ENCODE measurements around the gene HSFX2.
"Not testable (repeated sequence)": the region's sequence is repeated elsewhere in the genome, so short reads cannot be mapped to it uniquely, and the experiment has no call there.

The HSFX2 gene, protein sequence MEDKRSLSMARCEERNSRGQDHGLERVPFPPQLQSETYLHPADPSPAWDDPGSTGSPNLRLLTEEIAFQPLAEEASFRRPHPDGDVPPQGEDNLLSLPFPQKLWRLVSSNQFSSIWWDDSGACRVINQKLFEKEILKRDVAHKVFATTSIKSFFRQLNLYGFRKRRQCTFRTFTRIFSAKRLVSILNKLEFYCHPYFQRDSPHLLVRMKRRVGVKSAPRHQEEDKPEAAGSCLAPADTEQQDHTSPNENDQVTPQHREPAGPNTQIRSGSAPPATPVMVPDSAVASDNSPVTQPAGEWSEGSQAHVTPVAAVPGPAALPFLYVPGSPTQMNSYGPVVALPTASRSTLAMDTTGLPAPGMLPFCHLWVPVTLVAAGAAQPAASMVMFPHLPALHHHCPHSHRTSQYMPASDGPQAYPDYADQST

DNA sequence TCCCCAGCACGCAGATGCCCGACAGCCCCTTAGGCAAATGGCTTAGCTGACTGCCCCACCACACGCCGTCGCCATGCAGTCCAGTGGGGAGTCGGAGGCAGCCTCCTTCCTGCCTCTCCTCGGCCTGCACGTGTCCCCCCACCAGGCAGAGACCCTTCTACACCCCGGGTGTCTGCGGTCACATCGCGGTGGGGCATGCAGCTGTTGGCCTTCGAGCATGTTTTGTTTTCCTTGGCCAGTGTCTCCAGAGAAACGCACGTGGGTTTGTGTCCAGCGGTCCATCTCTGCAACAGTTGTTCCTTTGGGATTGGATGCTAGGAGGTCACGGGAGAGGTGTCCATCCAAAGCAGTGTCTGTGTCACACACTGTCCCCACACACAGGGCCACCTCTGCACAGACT is at the start of gene HSFX2:
TSS of gene HSFX2 (minus strand) at position 101 of the 400 bp plus-strand sequence. CDS start 614 bp downstream, outside the sequence.
- DNase-seq, result not testable (repeated sequence)

DNA sequence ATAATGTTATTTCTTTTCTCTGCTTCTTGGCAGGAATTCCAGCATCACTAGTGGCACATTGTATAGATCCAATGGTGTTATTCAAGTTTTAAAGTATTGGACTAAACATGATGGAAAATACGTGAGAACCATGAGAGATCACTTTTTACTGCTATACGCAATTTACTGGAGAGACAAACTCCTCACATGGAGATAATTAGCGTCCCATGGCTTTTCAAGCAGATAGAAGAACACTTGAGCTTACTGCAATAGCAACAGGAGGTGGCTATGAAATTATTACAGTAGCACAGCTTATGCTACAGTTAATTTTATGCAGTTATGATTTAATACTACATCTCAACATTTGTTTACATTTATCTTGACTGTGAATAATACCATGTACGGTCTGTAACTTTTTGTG is 48.4 kb upstream of the HSFX2 start:
- no peak for DNase-seq

DNA sequence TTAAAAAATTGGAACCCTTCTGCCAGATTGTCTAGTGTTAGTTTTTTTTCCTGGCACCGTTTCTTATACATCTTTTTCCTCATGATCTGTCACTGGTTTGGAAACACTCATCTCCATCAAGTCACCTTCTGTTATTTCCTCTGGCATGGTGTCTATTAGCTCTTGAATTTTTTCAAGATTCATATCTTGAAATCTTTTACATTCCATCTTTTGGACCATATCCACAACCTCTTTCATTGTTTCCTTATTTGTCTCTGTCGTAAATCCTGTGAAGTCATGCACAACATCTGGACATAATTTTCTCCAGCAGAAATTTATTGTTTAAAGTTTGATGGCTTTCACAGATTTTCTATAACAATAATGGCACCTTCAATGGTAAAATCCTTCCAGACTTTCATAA is 46.7 kb upstream of the HSFX2 start:
- DNase-seq, result no peak

DNA sequence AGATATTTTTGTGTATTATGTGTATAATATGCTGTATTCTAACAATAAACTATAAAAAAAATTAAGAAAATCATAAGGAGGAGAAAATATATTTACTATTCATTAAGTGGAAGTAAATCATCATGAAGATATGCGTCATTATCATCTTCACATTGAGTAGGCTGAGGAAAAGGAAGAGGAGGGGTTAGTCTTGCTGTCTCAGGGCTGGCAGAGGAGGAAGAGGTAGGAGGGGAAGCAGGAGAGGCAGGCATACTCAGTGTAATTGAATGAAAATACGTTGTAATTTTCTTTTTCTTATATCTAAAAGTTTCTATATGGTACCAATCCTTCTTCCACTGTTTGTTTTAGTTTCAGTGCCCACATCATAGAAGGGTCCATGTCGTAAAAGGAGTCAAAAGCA is 46.3 kb upstream of the HSFX2 start:
- DNase-seq, result no peak

DNA sequence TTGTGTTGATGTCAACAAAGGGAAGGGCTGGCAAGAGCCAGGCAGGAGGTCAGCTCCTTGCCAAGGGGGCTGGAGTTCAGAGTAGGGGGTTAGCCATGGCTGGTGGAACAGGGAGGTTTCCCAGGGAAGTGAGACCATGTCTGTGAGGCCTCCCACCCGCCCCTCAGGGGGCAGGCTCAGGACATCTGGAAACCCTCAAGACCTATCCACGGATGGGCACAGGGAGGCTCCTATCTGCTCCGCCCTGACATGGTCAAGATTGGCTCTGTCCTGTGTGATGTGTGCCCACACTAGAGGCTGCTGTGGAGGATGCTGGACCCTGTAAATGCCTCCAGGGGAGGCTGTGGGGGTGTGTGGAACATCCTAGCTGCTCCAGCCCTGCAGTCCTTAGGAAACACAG is 44.5 kb upstream of the HSFX2 start:
- DNase-seq, result no peak

DNA sequence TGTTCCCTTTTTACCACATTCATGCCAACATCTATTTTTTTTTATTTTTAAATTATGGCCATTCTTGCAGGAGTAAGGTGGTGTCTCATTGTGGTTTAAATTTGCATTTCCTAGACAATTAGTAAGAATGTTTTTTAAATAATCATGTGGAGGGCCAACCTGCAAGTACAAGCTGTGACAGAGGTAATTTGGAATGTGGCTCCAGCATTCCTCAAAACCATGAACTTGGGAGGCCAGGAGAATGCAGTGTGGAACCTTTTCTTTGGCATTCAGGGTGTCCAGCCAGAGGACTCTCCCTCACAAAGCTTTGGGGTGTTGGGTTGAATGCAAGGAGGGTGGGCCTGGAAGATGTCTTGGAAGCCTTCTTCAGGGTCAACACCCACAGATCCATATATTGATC is 43.7 kb upstream of the HSFX2 start:
- no peak for DNase-seq

DNA sequence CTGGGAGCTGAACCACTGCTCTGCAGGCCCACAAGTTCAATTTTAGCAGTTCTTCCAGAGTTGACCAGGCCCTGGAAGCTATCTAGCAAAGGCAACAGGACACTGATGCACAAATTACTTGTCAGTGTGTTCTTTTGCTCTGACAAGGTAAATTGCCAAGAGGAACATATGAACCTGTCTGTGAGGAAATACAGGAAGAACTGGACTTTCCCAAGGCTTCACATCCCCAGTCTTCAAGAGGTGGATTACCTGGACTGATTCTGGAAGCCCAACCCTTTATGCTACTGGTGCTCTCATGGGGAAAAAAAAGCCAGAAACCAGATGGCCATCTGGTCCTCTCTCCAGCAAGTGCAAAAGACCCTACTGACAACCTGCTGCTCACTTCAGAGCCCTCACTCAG is 38.4 kb upstream of the HSFX2 start:
- no peak for DNase-seq

DNA sequence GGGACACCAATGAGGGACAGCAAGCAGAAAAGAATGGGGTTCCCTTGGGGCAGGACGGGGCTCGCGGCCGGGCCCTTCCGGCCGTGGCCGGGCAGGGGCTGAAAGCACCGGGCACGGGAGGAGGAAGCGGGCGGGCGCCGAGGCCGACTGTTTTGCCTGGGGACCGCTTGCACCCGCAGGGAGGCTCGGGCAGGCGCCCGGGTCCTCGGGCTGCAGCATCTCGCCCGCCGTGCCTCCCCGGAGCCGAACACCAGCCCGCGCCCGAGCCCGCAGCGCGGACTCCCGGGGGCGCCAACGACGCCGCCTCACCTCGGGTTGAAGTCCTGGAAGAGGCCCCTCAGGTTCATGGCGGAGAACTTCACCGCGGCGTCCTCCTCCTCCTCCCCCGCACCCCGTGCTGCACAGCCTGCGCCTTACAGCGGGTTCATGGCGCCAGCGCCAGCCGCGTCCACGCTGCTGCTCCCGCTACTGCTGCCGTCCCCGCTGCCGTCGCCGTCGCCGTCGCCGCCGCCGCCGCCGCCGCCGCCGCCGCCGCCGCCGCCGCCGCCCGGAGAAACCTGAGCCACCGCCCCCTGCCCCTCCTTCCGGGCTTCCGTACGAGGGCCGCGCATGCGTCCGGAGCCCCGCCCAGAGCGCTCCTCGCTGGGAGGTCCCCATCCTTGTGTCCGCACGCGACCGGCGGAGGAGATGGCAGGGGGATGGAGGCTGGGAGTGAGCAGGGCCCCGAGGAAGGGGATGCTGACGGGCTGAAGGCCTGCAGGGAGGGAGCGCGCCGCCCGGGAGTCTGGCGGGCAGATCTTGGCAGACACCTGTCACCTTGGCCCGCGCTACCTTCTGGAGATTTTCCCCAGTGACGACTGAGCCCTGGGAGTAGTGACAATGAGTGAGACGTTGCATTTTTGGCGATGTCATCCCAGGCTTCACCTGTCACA is 36.4 kb upstream of the HSFX2 start, which contains the start of gene TMEM185A:
TSS of gene TMEM185A (minus strand) at position 559 of the 932 bp plus-strand sequence. CDS start at position 347, 212 bp downstream.
- peak; percentile 46 to 48 for DNase-seq

DNA sequence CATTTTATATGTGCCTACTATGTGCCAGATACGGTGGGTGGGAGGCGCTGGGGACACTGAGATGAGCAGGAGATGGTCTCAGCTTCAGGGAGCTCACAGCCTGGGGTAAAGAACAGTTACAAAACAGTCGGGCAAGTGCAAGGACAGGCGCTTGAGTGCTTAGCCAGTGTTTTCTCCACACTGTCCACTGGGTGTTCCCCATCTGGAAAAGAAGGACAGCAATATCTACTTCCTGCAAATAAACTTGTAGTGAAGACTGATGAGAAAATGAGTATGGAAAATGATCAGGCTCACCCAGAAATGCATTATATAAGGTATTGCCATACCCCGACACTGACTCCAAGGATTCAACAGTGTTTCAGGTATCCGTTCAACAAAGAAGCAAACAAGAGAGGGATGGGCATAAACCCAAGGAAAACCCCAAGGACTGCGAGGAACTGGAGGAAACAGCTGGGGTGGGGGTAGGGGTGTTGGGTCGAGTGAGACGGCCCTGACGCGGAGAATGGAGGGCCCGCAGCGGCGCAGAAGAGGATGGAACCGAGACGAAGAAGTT is 35.6 kb upstream of the HSFX2 start:
- DNase-seq, result no peak

DNA sequence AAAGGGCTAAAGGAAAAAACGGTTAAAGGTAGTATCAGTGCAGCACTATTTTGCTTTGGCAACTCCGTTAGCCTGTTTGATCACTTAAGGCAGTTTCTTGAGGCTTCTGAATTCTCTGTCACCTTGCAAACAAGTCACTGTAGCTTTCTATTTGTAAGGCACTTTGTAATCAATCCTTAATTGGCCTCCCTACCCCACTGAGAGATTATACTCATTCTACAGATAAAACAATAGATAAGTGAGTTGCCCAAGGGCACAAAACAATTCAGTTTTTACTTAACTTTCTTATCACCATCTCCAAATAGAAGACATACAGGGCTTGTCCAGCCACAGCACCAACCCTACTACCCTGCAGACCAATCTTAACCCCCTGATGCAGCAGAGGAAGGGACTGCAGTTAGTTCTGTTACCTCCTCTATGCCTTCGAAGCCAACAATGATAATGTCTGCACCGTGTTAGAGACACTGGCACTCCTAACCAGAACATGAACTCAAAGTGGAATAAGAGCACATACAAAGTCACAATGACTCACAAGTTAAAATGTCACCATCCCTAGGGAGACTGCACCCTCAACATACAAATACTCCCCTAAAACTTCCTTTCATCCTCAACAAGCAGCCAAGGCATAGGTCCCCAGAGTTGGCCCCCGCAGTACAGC is 34.7 kb upstream of the HSFX2 start:
- DNase-seq, result no peak

DNA sequence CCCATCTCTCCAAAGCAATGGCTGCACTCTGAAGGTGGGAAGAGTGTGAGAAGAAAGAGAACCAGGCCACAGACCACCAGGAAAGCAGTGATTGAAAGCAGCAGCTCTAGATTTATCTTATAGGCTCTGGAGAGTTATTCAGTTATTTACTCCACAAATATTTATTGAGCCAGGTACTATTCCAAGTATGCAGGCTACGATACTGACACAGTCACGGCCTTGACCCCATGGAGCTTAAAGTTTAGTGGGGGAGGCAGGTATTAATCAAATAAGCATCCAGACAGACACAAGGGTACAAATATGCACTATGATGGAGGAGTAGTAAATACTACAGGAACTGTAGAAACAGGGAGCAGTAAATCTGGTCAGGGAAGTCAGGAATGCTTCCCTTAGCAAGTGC is 33.7 kb upstream of the HSFX2 start:
- no peak for DNase-seq

DNA sequence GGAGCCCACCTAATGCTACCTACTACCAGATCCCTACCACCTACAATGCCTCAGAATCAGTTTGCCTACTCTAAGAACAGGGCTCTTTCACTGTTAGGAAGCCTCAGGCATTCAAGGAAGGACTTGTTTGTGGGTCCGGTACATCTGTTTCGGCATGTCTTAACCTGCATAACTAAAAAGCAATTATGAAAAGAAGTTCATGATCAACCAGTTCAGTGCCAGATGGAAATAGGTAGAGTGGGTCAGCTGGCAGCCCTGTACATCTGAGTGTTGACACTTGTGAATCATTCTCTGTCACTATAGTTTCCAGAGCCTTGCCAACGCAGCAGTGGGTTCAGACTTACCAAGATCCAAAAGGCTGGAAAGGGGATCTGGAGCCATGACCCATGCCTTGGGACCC is 33.2 kb upstream of the HSFX2 start:
- DNase-seq, result no peak

DNA sequence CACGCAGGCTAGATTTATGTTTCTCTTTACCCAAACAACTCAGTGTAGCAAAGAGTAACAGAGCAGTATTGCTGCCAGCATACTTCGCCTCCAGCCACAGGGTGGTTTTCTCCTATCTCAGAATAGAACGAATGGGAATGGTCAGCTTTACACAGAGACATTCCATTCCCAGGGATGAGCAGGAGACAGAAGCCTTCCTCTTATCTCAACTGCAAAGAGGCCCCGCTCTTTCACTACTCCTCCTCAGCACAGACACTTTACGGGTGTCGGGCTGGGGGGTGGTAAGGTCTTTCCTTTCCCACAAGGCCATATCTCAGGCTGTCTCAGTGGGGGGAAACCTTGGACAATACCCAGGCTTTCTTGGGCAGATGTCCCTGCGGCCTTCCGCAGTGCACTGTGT is 31.7 kb upstream of the HSFX2 start:
- DNase-seq, result not testable (repeated sequence)

DNA sequence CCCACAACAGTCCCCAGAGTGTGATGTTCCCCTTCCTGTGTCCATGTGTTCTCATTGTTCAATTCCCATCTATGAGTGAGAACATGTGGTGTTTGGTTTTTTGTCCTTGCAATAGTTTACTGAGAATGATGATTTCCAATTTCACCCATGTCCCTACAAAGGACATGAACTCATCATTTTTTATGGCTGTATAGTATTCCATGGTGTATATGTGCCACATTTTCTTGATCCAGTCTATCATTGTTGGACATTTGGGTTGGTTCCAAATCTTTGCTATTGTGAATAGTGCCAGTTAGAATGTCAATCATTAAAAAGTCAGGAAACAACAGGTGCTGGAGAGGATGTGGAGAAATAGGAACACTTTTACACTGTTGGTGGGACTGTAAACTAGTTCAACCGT is 24.5 kb upstream of the HSFX2 start:
- not testable (repeated sequence) for DNase-seq

DNA sequence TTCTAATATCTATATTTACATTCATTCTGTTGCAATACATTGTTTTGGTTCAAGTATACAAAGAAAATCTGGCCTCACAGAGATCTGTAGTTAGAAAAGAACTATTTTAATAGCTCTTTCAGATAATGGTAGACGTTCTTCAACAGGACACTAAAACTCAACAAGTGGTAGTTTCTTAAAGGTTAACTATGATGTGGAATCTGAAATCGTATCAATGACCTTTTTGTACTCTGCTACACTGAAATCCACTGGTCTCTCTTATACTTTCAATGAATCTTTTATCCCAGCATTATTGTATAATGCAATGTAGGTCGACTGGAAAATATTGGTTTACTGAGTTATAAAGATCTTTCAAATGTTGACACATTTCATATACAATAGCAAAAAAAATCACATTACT is 23.8 kb upstream of the HSFX2 start:
- no peak for DNase-seq

DNA sequence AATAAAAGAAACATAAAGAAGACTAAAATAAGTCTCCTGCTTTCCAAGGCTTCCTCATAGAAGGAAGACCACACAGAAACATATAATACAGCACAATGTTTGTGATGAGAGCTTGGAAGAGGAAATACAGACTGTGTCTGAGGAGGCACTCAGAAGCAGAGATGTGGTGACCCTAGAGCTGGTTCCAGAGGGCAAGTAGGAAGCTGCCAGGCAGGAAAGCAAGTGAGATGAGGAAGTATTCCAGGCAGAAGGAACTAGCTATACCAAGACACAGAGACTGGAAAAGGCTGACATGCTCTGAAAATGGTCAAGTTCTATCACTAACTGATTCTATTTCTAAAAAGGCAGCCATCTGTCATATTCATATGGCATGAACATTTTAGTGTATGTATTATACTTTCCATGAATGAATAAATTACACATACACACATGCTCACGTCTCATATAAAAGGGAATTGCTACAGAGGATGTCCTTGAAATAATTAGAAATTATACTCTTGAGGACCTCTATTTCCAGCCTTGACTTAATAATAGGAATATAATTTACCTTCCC is 16.6 kb upstream of the HSFX2 start:
- no peak for DNase-seq

DNA sequence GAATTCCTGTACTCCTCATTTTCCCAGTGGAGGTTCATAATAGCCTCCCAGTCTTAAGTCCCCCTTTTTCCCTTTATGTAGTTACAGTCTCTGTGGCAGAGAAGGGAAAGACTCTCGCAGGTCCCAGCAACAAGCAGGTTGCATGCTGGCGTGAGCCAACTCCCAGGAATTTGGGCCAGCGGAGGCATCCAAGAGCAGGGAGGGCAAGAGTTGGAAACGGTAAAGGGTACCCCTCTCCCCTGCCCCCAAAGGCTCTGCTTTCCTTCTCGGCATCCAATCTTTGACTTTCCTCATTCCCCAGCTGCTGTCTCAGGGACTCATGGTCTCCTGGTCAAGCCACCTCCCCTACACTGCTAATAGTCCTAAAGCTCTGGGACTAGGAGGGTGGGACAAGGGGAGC is 15.4 kb upstream of the HSFX2 start:
- DNase-seq, result no peak

DNA sequence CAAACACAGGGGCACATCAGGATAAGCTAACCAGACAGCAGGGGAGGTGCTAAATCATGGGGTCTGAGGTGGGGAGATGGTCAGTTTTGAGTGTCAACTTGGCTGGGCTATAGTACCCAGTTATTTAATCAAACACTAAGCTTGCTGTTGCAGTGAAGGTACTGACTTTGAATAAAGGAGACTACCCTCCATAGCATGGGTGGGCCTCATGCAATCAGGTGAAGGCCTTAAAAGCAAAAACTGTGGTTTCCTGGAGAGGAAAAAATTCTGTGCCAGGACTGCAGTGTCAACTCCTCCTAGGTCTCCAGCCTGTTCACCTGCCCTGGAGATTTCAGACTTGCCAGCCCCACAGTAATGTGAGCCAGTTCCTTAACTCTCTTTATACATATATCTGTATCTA is 12.6 kb upstream of the HSFX2 start:
- DNase-seq, result no peak

DNA sequence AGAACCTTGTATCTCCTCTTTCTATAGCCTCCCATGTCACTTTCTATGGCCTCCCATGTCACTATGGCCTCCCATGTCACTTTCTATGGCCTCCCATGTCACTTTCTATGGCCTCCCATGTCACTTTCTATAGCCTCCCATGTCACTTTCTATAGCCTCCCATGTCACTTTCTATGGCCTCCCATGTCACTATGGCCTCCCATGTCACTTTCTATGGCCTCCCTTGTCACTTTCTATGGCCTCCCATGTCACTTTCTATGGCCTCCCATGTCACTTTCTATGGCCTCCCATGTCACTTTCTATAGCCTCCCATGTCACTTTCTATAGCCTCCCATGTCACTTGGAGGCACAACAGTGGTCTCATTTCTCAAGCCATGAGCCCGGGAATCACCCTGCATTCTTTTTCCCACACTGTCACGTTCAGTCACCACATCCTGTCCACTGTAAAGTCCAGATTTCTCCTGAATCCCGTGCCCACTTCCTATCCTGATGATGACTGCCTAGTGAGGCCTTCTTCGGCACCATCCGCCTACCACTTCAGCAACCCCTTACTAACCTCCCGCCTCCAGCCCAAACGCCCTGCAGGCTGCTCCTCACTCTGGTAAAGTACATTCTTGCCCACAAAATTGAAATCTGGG is 10.3 kb upstream of the HSFX2 start:
- not testable (repeated sequence) for DNase-seq

DNA sequence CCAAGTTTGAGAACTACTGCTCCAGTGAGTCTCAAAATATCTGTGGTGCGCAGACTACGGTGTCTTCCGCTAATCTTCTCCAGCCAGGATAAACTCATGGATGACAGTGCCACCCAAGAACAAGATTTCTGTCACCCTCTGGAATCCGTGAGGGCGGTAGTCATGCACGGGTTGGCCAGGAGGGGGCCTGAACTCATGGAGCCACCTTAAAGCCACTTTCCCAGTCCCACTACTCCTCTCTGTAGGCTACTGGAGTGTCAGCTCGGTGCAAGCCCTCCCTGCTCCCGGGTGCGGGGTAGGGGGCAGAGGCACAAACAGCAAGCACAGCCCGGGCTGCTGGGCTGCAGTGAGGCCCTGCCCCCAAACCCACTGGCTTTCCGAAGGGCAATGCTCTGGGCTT is 3.5 kb upstream of the HSFX2 start:
- not testable (repeated sequence) for DNase-seq

DNA sequence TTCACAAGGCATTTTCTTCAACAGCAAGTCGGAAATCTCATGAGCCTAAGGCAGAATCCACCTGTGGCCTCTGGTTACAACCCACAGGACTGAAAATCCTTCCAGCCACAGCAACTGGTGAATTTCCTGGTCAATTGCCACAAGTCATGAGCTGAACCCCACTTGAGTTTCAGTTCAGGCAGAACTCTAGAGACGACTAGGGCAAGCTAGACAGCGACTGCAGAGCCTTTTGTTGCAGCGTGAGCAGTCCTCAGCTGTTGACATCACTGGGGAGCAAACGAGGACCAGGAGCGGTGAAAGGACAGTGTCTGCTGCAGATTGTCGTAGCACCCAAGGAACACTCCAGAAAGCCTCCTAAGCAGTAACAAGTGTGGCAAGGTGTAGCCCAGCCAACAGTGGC is 829 bp upstream of the HSFX2 start:
- DNase-seq, result not testable (repeated sequence)

DNA sequence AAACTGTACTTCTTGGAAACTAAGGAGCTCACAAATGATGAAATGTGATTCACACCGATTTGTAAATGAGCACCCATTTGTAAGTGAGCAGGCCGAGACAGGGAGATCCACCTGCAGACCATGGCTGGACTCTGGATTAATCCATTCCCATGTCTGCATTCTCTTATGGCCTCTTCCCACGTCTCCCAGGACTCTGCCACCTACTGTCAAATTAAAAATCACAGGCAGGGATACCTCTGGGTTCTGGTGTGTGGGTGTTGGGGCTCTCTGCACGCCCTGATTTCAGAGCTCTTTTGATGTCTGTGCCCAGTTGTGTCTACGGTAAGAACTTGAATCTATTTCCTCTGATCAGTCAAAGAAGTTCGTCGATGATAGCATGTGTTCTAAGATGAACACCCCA is 4.1 kb downstream of the HSFX2 start:
- not testable (repeated sequence) for DNase-seq

Data from NCI-H2081 (cell line).